Thyroid gland (tissue), 4 donors: ENCODE measurements around the gene CNTNAP4. TPM values are rescaled to one million over a fixed set of nuclear protein-coding genes. Genes with fewer than 3 reads are reported as not detected.

Experiments
- DNase-seq, 2 donors: peaks; one replicate each; pipeline ENCODE4 v3.0.0-alpha.2; 2019
- H3K27ac ChIP-seq, 3 donors: fragments of 200-600 bp; sonication (generic); 1 replicate in 2 of 3; 2 replicates in 1 of 3; pipeline ENCODE4 v1.5.1; 2016 to 2019; ENCODE audit warnings: mild to moderate bottlenecking in 1 of 3, moderate library complexity in 1 of 3
- H3K27me3 ChIP-seq: fragments of 200-600 bp; sonication (generic); one replicate; pipeline ENCODE4 v1.5.1; 2019
- H3K36me3 ChIP-seq, 2 donors: fragments of 200-600 bp; sonication (generic); one replicate each; pipeline ENCODE4 v1.5.1; 2016 to 2019
- H3K4me1 ChIP-seq, 2 donors: fragments of 200-600 bp; sonication (generic); one replicate each; pipeline ENCODE4 v1.5.1; 2017 to 2019
- H3K4me3 ChIP-seq, 3 donors: fragments of 200-600 bp; sonication (generic); replicated peaks in 1 of 3; 1 replicate in 2 of 3; 2 replicates in 1 of 3; pipeline ENCODE4 v1.5.1; 2016; ENCODE audit warnings: mild to moderate bottlenecking in 1 of 3
- H3K9me3 ChIP-seq: fragments of 200-600 bp; sonication (generic); one replicate; pipeline ENCODE4 v1.5.1; 2017
- POLR2A ChIP-seq, 2 donors: fragments of 450-650 bp; IDR thresholded peaks; one replicate each; pipeline ENCODE4 v1.6.1; 2017; ENCODE audit warnings: antibody characterized with exemption in 2 of 2, mild to moderate bottlenecking in 2 of 2, moderate library complexity in 1 of 2
- WGBS, 2 donors: methylation state at CpG; one replicate each; pipeline ENCODE4 v1.1.5; 2017; 5-methylcytosine and 5-hydroxymethylcytosine counted together
- intact Hi-C: fragments of 100-400 bp; cut with DNase I; formaldehyde crosslinking; loops from one replicate; pipeline ENCODE4 v1.15.1; 2023
- total RNA-seq, 4 donors: library from RNA; depleted of rRNA; stranded (reverse); fragments of >200 nt; gene quantifications; one replicate each; pipeline ENCODE4 v1.2.3, GENCODE V29; 2016
- TF ChIP-seq, protein P1 (sequence below), 6 experiments: fragments of 200-600 bp in 3 of 6; fragments of 450-650 bp in 3 of 6; sonication (generic) in 3 of 6; IDR thresholded peaks; one replicate each; pipeline ENCODE4 v1.5.1; 2016 to 2019; ENCODE audit warnings: antibody characterized with exemption in 6 of 6, mild to moderate bottlenecking in 2 of 6, inconsistent platforms in 1 of 6, moderate library complexity in 1 of 6

CNTNAP4 gene
- total RNA-seq, 4 donors from 2014 or later = not detected

DNA sequence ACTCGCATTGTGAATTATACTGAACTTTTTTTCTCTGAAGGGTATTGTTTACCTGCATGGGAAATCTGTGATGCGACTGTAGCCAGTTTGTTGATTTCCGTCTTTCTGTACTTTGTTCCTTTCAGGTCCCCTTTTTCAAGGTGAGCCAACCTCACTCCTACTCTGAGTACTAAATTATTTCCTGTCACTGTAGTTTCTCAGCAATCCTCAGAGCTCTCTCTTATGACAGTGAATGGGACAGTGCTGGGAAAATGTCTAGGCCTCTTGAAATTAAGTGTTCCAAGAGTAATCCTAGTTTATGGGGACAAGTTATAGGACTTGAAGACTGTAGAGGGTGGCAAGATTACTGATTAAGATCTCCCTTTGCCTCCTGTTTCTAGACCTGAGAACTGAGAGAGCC is 167.6 kb downstream of the CNTNAP4 start:
- Histone ChIP-seq H3K36me3 (no peaks in the 10 kb centered on the region), H3K4me1 (no peaks in the 10 kb centered on the region), H3K27me3 (no peaks in the 10 kb centered on the region), H3K4me3 (no peak overlapping the region), H3K27ac (no peak overlapping the region), H3K9me3 (no peaks in the 10 kb centered on the region)
- TF ChIP-seq, protein P1, sequence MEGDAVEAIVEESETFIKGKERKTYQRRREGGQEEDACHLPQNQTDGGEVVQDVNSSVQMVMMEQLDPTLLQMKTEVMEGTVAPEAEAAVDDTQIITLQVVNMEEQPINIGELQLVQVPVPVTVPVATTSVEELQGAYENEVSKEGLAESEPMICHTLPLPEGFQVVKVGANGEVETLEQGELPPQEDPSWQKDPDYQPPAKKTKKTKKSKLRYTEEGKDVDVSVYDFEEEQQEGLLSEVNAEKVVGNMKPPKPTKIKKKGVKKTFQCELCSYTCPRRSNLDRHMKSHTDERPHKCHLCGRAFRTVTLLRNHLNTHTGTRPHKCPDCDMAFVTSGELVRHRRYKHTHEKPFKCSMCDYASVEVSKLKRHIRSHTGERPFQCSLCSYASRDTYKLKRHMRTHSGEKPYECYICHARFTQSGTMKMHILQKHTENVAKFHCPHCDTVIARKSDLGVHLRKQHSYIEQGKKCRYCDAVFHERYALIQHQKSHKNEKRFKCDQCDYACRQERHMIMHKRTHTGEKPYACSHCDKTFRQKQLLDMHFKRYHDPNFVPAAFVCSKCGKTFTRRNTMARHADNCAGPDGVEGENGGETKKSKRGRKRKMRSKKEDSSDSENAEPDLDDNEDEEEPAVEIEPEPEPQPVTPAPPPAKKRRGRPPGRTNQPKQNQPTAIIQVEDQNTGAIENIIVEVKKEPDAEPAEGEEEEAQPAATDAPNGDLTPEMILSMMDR (IDR thresholded peaks at IDR 0.05) = no peak
- no peak for TF ChIP-seq POLR2A (IDR thresholded peaks at IDR 0.05)
- DNase-seq = no peak
- 56 to 59% methylated on average over 3 of the region's 3 CpGs for WGBS, 2 donors
- intact Hi-C loops = no loop called here

DNA sequence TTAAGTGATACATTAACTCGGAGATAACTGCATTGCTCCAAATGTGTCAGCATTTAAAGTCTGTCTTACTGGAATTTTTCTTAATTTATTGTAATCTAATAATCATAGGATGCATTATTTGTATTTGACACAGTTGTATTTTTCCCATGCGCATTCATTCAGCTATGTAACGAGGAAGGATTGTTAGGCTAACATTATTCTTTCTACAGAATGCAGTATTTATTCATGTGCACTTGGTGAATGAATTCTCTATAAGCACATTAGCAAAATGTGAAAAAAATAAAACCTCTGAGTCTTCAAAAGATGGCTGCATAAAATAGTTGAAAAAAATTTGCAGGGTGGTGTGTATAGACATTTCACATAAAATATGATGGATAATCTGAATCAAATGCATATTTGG is 168.6 kb downstream of the CNTNAP4 start:
- H3K36me3 ChIP-seq = no peaks in the 10 kb centered on the region
- 88 to 93% methylated on average over 3 of the region's 3 CpGs for WGBS, 2 donors
- H3K9me3 ChIP-seq = no peaks in the 10 kb centered on the region
- TF ChIP-seq, protein P1 (IDR thresholded peaks at IDR 0.05) = no peak
- TF ChIP-seq POLR2A (IDR thresholded peaks at IDR 0.05) = no peak
- H3K4me1 ChIP-seq = no peaks in the 10 kb centered on the region
- no peak overlapping the region for H3K27ac ChIP-seq
- DNase-seq = no peak
- H3K27me3 ChIP-seq = no peaks in the 10 kb centered on the region
- no peak overlapping the region for H3K4me3 ChIP-seq
- intact Hi-C loops = no loop called here

DNA sequence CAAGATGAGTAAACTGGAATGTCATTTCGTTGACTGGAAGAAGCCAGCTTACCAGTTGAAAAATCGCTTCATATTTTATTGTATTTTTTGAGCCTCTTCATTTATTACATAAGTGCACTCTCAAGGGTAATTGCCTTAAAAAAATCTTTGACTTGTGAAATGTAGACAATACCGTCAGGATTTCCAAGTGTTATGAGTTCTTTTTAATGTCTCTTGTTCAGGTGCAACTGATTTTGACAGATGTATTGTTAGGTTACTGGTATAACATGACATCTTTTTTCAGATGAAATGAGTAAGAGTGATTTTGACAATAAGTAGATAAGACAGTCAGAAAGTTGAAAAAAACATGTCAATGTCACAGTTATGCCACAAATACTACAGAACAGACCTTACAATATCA is 169.1 kb downstream of the CNTNAP4 start:
- TF ChIP-seq, protein P1 (IDR thresholded peaks at IDR 0.05) = no peak
- TF ChIP-seq POLR2A (IDR thresholded peaks at IDR 0.05) = no peak
- WGBS, 2 donors = 52 to 61% methylated on average over 3 of the region's 3 CpGs
- no peaks in the 10 kb centered on the region for H3K27me3 ChIP-seq
- H3K4me3 ChIP-seq = no peak overlapping the region
- no peaks in the 10 kb centered on the region for H3K4me1 ChIP-seq
- H3K36me3 ChIP-seq = no peaks in the 10 kb centered on the region
- intact Hi-C loops = no loop called here
- DNase-seq = no peak
- H3K9me3 ChIP-seq = no peaks in the 10 kb centered on the region
- no peak overlapping the region for H3K27ac ChIP-seq

DNA sequence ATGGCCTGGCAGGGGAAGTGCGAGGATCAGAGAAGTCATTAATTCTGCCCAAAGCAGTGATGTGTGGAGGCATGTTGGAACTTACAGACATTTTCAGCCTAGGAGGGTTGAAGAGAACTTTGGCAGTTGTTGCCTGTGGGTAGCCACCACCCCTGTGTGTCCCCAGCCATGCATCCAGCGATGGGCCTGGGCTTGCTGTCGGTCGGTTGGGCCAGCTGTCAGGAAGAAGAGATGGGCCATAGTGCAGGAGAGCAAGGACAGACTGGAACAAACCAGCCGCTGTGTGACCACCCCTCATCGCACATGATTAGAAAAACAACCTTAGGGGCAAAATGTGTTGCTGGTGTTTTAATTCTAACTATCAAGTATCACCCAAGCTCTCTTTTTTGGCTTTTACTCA is 173.7 kb downstream of the CNTNAP4 start:
- TF ChIP-seq POLR2A (IDR thresholded peaks at IDR 0.05) = no peak
- TF ChIP-seq, protein P1 (IDR thresholded peaks at IDR 0.05) = no peak
- WGBS, 2 donors = 78 to 81% methylated on average over 6 of the region's 6 CpGs
- intact Hi-C loops = no loop called here

DNA sequence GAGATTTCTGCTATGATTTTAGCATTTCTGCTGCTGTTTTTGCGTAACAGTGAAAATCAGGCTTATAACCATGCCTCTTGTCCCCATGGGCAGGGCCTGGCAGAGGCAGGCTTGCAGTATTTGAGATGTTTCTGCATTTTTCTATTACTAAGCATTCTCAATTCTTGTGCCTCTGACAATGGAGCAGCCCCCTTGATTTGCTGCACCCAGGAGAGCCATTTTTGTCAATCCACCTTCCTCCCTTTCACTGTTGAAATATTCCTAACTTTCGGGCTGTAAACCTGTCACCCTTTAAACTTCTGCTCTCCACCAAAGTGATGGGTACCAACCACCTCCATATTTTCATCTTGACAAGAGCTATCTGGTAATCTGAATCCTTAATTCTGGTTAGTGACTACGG is 178.1 kb downstream of the CNTNAP4 start:
- no peak for DNase-seq
- Histone ChIP-seq H3K36me3 (no peaks in the 10 kb centered on the region), H3K4me3 (no peak overlapping the region), H3K27ac (no peak overlapping the region), H3K27me3 (no peaks in the 10 kb centered on the region), H3K9me3 (no peaks in the 10 kb centered on the region), H3K4me1 (no peaks in the 10 kb centered on the region)
- intact Hi-C loops = no loop called here
- TF ChIP-seq, protein P1 (IDR thresholded peaks at IDR 0.05) = no peak
- TF ChIP-seq POLR2A (IDR thresholded peaks at IDR 0.05) = no peak
- 86 to 92% methylated on average over 3 of the region's 3 CpGs for WGBS, 2 donors

More for the DNA sequence above, 173.7 kb downstream of the CNTNAP4 start:
- H3K4me3 ChIP-seq = no peak overlapping the region
- DNase-seq = no peak
- H3K9me3 ChIP-seq = no peaks in the 10 kb centered on the region
- H3K4me1 ChIP-seq = no peaks in the 10 kb centered on the region
- H3K27me3 ChIP-seq = no peaks in the 10 kb centered on the region
- H3K27ac ChIP-seq = no peak overlapping the region
- H3K36me3 ChIP-seq = no peaks in the 10 kb centered on the region
